ENCODE data around the gene OARD1. TPM values are rescaled to one million over a fixed set of nuclear protein-coding genes. Genes with fewer than 3 reads are reported as not detected.

OARD1 gene
- total and polyA plus RNA-seq, 12 donors: 13.7 to 31.2 (median 17.0) TPM

DNA sequence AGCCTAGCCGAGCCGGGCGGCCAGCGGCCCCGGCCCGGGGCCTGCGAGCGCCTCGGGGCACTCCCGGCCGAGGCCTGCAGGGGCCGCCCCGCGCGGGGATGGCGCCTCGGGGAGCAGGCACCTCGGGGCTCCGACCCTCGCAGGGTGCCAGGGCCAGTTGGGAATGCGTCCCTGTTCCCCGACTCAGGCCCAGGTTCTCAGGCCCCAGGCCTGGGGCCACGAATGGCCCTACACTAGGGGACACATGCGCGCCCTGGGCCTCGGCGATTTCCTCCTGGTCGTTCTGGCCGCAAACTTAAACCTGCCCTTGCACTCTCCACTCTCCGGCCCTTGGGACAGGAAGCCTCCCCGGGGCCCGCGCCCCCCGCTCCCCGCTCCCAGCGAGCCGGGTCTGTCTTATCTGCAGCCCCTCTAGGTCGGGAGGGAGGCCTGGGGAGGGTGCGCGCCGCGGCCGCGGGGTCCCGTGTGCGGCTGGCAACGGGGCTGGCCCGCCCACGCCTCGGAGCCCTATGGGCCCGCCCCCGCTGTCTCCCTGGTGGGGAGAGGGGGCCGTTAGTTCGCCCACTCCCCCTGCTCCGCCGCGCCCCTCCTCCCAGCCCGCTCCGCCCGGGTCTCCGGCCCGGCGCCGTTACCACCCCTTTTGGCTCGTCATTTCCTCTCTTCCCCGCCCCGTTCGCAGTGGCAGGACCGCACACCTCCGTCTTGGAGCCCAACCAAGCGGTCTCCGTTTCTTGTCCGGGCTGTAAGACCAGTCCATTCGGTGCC is 1.2 kb upstream of the OARD1 start:
- Histone ChIP-seq H3K27ac (peak overlapping the region; percentile 98 to 100 (median 100)), H3K4me1 (peaks cover 6 to 43% (median 38%) of the 10 kb centered on the region in 9 donors), H3K9me3 (no peaks in the 10 kb centered on the region), H3K36me3 (peaks cover 0 to 23% (median 10%) of the 10 kb centered on the region in 9 donors), H3K4me3 (peak overlapping the region; percentile 84 to 98 (median 92)), H3K27me3 (no peaks in the 10 kb centered on the region)
- DNase-seq (peak; percentile 87 to 90), ATAC-seq (peak; percentile 15 to 42 (median 22))
- intact Hi-C loops (cut with DNase I): loop anchor here in 2 of 10 donors (5.0 kb wide), 2 partner anchors 214 to 659 kb away; partner anchors contain the start of gene TREM1 (in 1 of the 2)
- TF ChIP-seq, protein P1, sequence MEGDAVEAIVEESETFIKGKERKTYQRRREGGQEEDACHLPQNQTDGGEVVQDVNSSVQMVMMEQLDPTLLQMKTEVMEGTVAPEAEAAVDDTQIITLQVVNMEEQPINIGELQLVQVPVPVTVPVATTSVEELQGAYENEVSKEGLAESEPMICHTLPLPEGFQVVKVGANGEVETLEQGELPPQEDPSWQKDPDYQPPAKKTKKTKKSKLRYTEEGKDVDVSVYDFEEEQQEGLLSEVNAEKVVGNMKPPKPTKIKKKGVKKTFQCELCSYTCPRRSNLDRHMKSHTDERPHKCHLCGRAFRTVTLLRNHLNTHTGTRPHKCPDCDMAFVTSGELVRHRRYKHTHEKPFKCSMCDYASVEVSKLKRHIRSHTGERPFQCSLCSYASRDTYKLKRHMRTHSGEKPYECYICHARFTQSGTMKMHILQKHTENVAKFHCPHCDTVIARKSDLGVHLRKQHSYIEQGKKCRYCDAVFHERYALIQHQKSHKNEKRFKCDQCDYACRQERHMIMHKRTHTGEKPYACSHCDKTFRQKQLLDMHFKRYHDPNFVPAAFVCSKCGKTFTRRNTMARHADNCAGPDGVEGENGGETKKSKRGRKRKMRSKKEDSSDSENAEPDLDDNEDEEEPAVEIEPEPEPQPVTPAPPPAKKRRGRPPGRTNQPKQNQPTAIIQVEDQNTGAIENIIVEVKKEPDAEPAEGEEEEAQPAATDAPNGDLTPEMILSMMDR (IDR thresholded peaks at IDR 0.05): peak in 7 of 9 donors; percentile 19 to 53 (median 36)
- WGBS, 2 donors: 0 to 1% methylated on average over 64 to 74 of the region's 74 CpGs

DNA sequence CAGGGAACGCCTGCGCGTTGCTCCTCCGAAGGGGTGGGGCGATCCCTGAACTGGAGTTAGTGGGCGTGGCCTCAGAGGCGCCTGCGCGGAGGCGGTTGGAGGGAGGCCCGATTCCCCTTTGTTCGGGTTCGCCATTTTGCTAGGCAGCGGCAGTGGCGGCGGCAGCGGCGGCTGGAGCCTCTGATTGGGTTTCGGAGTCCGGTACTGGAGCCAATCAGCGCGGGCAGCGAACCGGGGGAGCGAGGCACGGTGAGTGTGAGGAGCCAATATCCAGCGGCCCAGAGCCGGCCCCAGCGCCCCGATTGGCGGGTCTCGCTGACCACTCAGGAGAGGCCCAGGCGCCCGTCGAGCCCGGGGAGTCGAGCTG is 663 bp upstream of the OARD1 start, which contains the start of gene NFYA:
TSS of gene NFYA (plus strand) at position 139 of the 367 bp plus-strand sequence. CDS start 6,116 bp downstream, outside the sequence.
- DNase-seq (peak in 1 of 2 donors; percentile 100), ATAC-seq (peak; percentile 78 to 91 (median 82))
- intact Hi-C loops (cut with DNase I): loop anchor here in 2 of 10 donors (5.0 kb wide), 2 partner anchors 214 to 659 kb away; partner anchors contain the start of gene TREM1 (in 1 of the 2)
- no peaks in the 10 kb centered on the region for H3K9me3 ChIP-seq
- H3K4me3 ChIP-seq: peak within 1 kb of the TSS; percentile 84 to 98 (median 92)
- H3K4me1 ChIP-seq: peaks cover 6 to 43% (median 38%) of the 10 kb centered on the region in 9 donors
- TF ChIP-seq, protein P1 (IDR thresholded peaks at IDR 0.05): no peak
- H3K36me3 ChIP-seq: peaks cover 0 to 29% (median 16%) of the 10 kb centered on the region in 9 donors
- 0 to 1% methylated on average over 28 to 37 of the region's 37 CpGs for WGBS, 2 donors
- H3K27ac ChIP-seq: peak within 1 kb of the TSS; percentile 98 to 100 (median 100)
- no peaks in the 10 kb centered on the region for H3K27me3 ChIP-seq

DNA sequence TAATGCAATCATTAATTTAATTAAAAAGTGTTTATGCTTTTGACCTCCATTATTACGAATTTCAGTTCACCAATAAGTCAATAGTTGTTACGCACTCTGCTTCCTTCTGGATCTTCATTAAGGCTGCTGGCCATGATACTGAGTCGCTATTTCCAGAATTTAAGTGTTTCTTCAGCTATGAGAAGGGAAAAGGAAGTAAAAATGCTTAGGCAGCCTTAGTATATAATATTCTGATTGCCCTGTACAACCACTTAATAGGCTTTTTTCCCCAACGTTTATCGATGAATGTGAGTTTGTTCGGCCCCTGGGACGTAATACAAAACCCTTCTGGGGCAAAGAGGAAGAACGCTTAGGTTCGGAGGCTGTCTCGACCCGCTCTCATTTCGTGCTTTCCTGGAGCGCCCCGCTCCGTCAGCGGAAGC is 644 bp downstream of the OARD1 start:
- peaks cover 0 to 42% (median 18%) of the 10 kb centered on the region in 9 donors for H3K36me3 ChIP-seq
- H3K27me3 ChIP-seq: no peaks in the 10 kb centered on the region
- DNase-seq: peak in 1 of 2 donors; percentile 80
- H3K27ac ChIP-seq: peak overlapping the region; percentile 96 to 100 (median 100)
- intact Hi-C loops (cut with DNase I): loop anchor here in 2 of 10 donors (5.0 kb wide), 2 partner anchors 216 to 661 kb away; partner anchors contain the start of gene TREM1 (in 1 of the 2)
- TF ChIP-seq, protein P1 (IDR thresholded peaks at IDR 0.05): peak in 3 of 9 donors; percentile 30 to 41 (median 35)
- peaks cover 6 to 46% (median 38%) of the 10 kb centered on the region in 9 donors for H3K4me1 ChIP-seq
- no peaks in the 10 kb centered on the region for H3K9me3 ChIP-seq
- H3K4me3 ChIP-seq: peak overlapping the region; percentile 48 to 98 (median 90)
- ATAC-seq: no peak
- WGBS, 2 donors: 0 to 1% methylated on average over 16 of the region's 16 CpGs

DNA sequence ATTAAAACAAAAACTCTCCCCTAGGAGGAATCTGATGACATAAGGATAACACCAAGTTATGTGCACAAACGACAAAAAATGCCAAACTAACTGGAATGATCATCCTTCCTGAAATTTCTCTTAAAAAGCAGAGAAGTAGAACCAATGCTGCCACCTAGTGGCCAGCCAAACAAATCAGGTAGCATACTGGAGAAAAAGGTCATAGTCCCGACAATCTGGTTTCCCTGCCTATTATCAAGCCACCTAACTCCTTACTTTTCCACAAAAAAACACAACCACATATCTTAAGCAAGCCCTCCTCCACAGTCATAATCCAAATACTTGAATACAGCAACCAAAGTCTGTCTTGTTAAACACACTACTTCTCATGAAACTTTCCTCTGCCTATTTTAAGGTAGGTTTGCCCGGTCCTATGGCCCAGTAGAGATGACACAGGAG is 5.3 kb downstream of the OARD1 start:
- Histone ChIP-seq H3K4me3 (no peak overlapping the region), H3K4me1 (peaks cover 0 to 53% (median 33%) of the 10 kb centered on the region in 9 donors), H3K27me3 (no peaks in the 10 kb centered on the region), H3K36me3 (peaks cover 0 to 86% (median 37%) of the 10 kb centered on the region in 9 donors), H3K9me3 (no peaks in the 10 kb centered on the region), H3K27ac (peak overlapping the region in 1 of 10 donors; percentile 21)
- WGBS, 2 donors: 27% methylated on average over 3 of the region's 3 CpGs
- ATAC-seq (no peak), DNase-seq (peak; percentile 43 to 69)
- intact Hi-C loops (cut with DNase I): loop anchor here in 7 of 10 donors (2.0 to 10.0 kb wide), 5 partner anchors 38 to 170 kb away; no protein-coding TSS in a partner anchor
- TF ChIP-seq, protein P1 (IDR thresholded peaks at IDR 0.05): peak; percentile 80 to 90 (median 87)

Data from heart right ventricle (tissue), 16 donors.